GM10248 (cell line): ENCODE results near the gene DNAH3.
"Not testable (repeated sequence)": the region's sequence is repeated elsewhere in the genome, so short reads cannot be mapped to it uniquely, and the experiment has no call there.

Experiments
- CTCF ChIA-PET: fragments of 300-600 bp; sonication (Branson Sonifier 250); formaldehyde crosslinking; extraction: SDS; loops from one replicate; lab custom pipeline; 2021; ENCODE audit warnings: antibody characterized with exemption; lab: Yijun Ruan, JAX
- POLR2A ChIA-PET: fragments of 350-650 bp; sonication (Branson Sonifier 250); formaldehyde crosslinking; extraction: SDS; loops from one replicate; lab custom pipeline; 2020; ENCODE audit warnings: antibody characterized with exemption; lab: Yijun Ruan, JAX
- DNase-seq: peaks from one replicate; pipeline ENCODE4 v3.0.0; 2012; ENCODE audit errors: extremely low spot score
- TF ChIP-seq, protein P1 (sequence below): IDR thresholded peaks from 2 replicates; pipeline ENCODE4 v1.5.1; 2012; ENCODE audit warnings: mild to moderate bottlenecking, low read depth; ENCODE audit errors: extremely low read depth, missing control alignments, control extremely low read depth

The DNAH3 gene

GRCh38 chr16:20952139-20952920 lies 198.3 kb downstream of the DNAH3 start:
- POLR2A ChIA-PET, result no interaction called here
- CTCF ChIA-PET, result interaction anchor here (0.9 to 1.7 kb wide), 2 partner anchors 19 to 103 kb away, joined by 3 to 4 read pairs; no protein-coding TSS in a partner anchor
- DNase-seq, result no peak
- TF ChIP-seq, protein P1, sequence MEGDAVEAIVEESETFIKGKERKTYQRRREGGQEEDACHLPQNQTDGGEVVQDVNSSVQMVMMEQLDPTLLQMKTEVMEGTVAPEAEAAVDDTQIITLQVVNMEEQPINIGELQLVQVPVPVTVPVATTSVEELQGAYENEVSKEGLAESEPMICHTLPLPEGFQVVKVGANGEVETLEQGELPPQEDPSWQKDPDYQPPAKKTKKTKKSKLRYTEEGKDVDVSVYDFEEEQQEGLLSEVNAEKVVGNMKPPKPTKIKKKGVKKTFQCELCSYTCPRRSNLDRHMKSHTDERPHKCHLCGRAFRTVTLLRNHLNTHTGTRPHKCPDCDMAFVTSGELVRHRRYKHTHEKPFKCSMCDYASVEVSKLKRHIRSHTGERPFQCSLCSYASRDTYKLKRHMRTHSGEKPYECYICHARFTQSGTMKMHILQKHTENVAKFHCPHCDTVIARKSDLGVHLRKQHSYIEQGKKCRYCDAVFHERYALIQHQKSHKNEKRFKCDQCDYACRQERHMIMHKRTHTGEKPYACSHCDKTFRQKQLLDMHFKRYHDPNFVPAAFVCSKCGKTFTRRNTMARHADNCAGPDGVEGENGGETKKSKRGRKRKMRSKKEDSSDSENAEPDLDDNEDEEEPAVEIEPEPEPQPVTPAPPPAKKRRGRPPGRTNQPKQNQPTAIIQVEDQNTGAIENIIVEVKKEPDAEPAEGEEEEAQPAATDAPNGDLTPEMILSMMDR, result no peak

GRCh38 chr16:20950294-20950693 lies 200.4 kb downstream of the DNAH3 start:
- TF ChIP-seq, protein P1, result no peak
- DNase-seq, result no peak
- ChIA-PET POLR2A (no interaction called here), CTCF (interaction anchor here (0.9 to 1.2 kb wide), 3 partner anchors 12 to 100 kb away, joined by 3 read pairs; no protein-coding TSS in a partner anchor)

DNA sequence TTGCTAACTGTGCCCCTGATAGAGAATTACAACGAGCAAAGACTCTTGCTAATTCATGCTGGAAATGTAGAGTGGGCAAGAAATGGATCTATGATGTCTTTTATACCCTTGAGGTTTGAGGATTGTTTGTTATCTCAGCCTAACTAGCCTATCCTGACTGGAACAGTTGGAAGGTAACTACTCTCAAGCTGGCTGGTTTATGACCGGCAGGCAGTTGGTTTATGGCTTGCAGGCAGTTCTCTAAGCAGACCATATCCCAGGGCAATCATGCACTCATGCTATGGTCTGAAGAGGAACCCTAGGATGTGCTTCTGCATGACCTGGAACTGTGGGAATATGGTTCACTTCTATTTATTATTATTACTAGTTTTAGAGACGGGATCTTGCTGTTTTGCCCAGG lies 201.0 kb downstream of the DNAH3 start:
- TF ChIP-seq, protein P1, result no peak
- POLR2A ChIA-PET, result no interaction called here
- DNase-seq, result no peak
- CTCF ChIA-PET, result interaction anchor here (0.9 to 1.7 kb wide), 2 partner anchors 13 to 99 kb away, joined by 3 to 4 read pairs; no protein-coding TSS in a partner anchor

- POLR2A ChIA-PET, result no interaction called here
- CTCF ChIA-PET, result interaction anchor here (1.7 kb wide), 1 partner anchor 98 kb away, joined by 4 read pairs; no protein-coding TSS in a partner anchor
- TF ChIP-seq, protein P1, result no peak
- DNase-seq, result no peak
Observed at GRCh38 chr16:20948444-20948843, 202.2 kb downstream of the DNAH3 start.

- TF ChIP-seq, protein P1, result no peak
- ChIA-PET CTCF (no interaction called here), POLR2A (no interaction called here)
- no peak for DNase-seq
Observed at GRCh38 chr16:20946015-20946629, 204.5 kb downstream of the DNAH3 start.

GRCh38 chr16:20945575-20945875 lies 205.1 kb downstream of the DNAH3 start:
- POLR2A ChIA-PET, CTCF ChIA-PET, DNase-seq: not testable (repeated sequence)
